Right lobe of liver (tissue), 6 donors: Measurements from ENCODE around the gene SASH1. TPM values are rescaled to one million over a fixed set of nuclear protein-coding genes. Genes with fewer than 3 reads are reported as not detected.

ENCODE experiments used
- ATAC-seq, 4 donors: fragments of 200-7000 bp; cut with Tn5 transposase; one replicate each; pipeline ENCODE4 v1.9.1; 2020; ENCODE audit warnings: mild to moderate bottlenecking in 4 of 4, moderate library complexity in 4 of 4
- DNase-seq, 3 donors: peaks; one replicate each; pipeline ENCODE4 v3.0.0-alpha.2; 2020
- H3K27ac ChIP-seq, 3 donors: fragments of 200-600 bp; one replicate each; pipeline ENCODE4 v1.8.0; 2022
- H3K27me3 ChIP-seq, 2 donors: fragments of 200-600 bp; one replicate each; pipeline ENCODE4 v1.8.0; 2022
- H3K36me3 ChIP-seq, 4 donors: fragments of 200-600 bp; sonication (generic) in 1 of 4; one replicate each; pipeline versions ENCODE4 v1.5.1 to v1.8.0; 2017 to 2022; ENCODE audit warnings: control low read depth in 1 of 4
- H3K4me1 ChIP-seq, 4 donors: fragments of 200-600 bp; sonication (generic) in 1 of 4; one replicate each; pipeline versions ENCODE4 v1.5.1 to v1.8.0; 2017 to 2022; ENCODE audit warnings: control low read depth in 1 of 4
- H3K4me3 ChIP-seq, 3 donors: fragments of 200-600 bp; one replicate each; pipeline ENCODE4 v1.8.0; 2022
- H3K9me3 ChIP-seq, 4 donors: fragments of 200-600 bp; sonication (generic) in 1 of 4; one replicate each; pipeline versions ENCODE4 v1.5.1 to v1.8.0; 2017 to 2022; ENCODE audit warnings: control low read depth in 1 of 4
- POLR2A ChIP-seq: fragments of 450-650 bp; IDR thresholded peaks from one replicate; pipeline ENCODE4 v1.6.1; 2017; ENCODE audit warnings: antibody characterized with exemption, mild to moderate bottlenecking
- WGBS: methylation state at CpG from one replicate; pipeline ENCODE4 v1.1.6; 2018; ENCODE audit warnings: low coverage, low lambda C conversion rate; ENCODE audit not compliant: insufficient coverage; ENCODE audit errors: missing lambda C conversion rate; 5-methylcytosine and 5-hydroxymethylcytosine counted together
- intact Hi-C, 2 donors: fragments of 100-400 bp; cut with DNase I; formaldehyde crosslinking; loops; one replicate each; pipeline versions ENCODE4 v1.11.2 to v1.14.1; 2022
- total RNA-seq, 6 experiments: library from RNA; depleted of rRNA in 2 of 6; stranded (reverse); fragments of >200 nt in 2 of 6; fragmentation: NEBNext Ultra II Directional in 3 of 6; extraction: Animal tissue kit (Norgen Biotek cat#: 25700) in 3 of 6; gene quantifications; one replicate each; pipeline versions ENCODE4 v1.1.0 to v1.2.4, GENCODE V29; 2016 to 2023
- TF ChIP-seq, protein P1 (sequence below), 4 donors: fragments of 200-600 bp in 3 of 4; fragments of 450-650 bp in 1 of 4; IDR thresholded peaks; one replicate each; pipeline versions ENCODE4 v1.5.1 to v1.8.0; 2016 to 2022; ENCODE audit warnings: antibody characterized with exemption in 4 of 4, mild to moderate bottlenecking in 2 of 4
- donor health status: DM: no; HTN: yes; CAD: no.
- donor health status: DM: no; HTN: no; CAD: no.
- donor health status: DM: no; HTN: no; CAD: no.
- donor health status: DM: no; HTN: yes; CAD: no.
- donor health status: DM: no; HTN: yes; CAD: no.

SASH1 gene
- total RNA-seq, 6 experiments from 2014 or later, result 12.0 to 19.0 (median 15.8) TPM

DNA sequence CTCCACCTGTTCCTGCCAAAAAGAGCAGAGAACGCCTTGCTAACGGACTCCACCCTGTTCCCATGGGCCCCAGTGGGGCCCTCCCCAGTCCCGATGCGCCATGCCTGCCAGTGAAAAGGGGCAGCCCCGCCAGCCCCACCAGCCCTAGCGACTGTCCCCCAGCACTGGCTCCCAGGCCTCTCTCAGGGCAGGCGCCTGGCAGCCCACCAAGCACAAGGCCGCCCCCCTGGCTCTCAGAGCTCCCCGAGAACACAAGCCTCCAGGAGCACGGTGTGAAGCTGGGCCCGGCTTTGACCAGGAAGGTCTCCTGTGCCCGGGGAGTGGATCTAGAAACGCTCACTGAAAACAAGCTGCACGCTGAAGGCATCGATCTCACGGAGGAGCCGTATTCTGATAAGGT is 201.8 kb downstream of the SASH1 start:
- DNase-seq, result no peak
- no CpG with 5 or more reads among the region's 17 CpGs for whole genome bisulfite sequencing
- Histone ChIP-seq H3K9me3 (no peaks in the 10 kb centered on the region), H3K4me3 (no peak overlapping the region), H3K27ac (no peak overlapping the region), H3K36me3 (peaks cover 6 to 74% (median 16%) of the 10 kb centered on the region in 4 donors), H3K4me1 (no peaks in the 10 kb centered on the region), H3K27me3 (no peaks in the 10 kb centered on the region)
- ATAC-seq, result no peak
- intact Hi-C loops, result no loop called here
- no peak for TF ChIP-seq POLR2A
- TF ChIP-seq, protein P1, sequence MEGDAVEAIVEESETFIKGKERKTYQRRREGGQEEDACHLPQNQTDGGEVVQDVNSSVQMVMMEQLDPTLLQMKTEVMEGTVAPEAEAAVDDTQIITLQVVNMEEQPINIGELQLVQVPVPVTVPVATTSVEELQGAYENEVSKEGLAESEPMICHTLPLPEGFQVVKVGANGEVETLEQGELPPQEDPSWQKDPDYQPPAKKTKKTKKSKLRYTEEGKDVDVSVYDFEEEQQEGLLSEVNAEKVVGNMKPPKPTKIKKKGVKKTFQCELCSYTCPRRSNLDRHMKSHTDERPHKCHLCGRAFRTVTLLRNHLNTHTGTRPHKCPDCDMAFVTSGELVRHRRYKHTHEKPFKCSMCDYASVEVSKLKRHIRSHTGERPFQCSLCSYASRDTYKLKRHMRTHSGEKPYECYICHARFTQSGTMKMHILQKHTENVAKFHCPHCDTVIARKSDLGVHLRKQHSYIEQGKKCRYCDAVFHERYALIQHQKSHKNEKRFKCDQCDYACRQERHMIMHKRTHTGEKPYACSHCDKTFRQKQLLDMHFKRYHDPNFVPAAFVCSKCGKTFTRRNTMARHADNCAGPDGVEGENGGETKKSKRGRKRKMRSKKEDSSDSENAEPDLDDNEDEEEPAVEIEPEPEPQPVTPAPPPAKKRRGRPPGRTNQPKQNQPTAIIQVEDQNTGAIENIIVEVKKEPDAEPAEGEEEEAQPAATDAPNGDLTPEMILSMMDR (IDR thresholded peaks at IDR 0.05), result no peak

DNA sequence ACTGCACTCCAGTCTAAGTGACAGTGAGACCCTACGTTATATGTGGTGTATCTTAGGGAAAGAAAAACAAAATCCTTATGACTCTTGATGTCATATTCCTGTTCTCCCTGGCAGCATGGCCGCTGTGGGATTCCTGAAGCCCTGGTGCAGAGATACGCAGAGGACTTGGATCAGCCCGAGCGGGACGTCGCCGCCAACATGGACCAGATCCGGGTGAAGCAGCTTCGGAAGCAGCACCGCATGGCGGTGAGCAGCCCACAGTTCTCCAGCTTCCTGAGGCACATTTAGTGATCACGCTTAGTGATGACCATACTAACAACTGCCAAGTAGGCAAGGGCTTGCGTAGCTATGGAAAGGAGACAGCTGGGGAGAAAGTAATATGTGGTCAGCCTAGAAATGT is 203.3 kb downstream of the SASH1 start:
- Histone ChIP-seq H3K4me3 (no peak overlapping the region), H3K27me3 (no peaks in the 10 kb centered on the region), H3K9me3 (no peaks in the 10 kb centered on the region), H3K4me1 (no peaks in the 10 kb centered on the region), H3K36me3 (peaks cover 0 to 59% (median 11%) of the 10 kb centered on the region in 4 donors), H3K27ac (no peak overlapping the region)
- TF ChIP-seq, protein P1 (IDR thresholded peaks at IDR 0.05), result no peak
- no peak for TF ChIP-seq POLR2A
- DNase-seq (no peak), ATAC-seq (no peak)
- WGBS, result 93% methylated on average over 6 of the region's 14 CpGs
- intact Hi-C loops, result no loop called here

DNA sequence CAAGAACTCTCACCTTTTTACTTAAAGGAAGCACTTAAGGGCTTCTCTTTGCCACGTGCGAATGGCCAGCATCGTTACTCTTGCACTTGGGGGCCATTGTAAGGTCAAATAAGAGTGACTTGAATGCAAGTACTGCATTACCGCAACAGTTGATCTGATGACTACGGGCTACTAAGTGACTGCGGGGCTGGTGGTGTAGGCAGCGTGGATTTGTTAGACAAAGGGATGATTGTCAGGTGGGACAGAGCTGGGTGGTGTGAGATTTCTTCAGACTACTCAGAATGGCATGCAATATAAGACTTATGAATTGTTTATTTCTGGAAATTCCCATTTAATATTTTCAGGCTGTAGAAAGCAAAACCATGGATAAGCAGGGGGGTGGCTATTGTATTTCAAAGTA is 204.5 kb downstream of the SASH1 start:
- Histone ChIP-seq H3K27me3 (no peaks in the 10 kb centered on the region), H3K27ac (no peak overlapping the region), H3K36me3 (peaks cover 0 to 47% (median 10%) of the 10 kb centered on the region in 4 donors), H3K9me3 (no peaks in the 10 kb centered on the region), H3K4me3 (no peak overlapping the region), H3K4me1 (no peaks in the 10 kb centered on the region)
- no peak for DNase-seq
- no peak for ATAC-seq
- WGBS, result 96% methylated on average over 4 of the region's 7 CpGs
- intact Hi-C loops, result no loop called here
- TF ChIP-seq, protein P1 (IDR thresholded peaks at IDR 0.05), result no peak
- no peak for TF ChIP-seq POLR2A

DNA sequence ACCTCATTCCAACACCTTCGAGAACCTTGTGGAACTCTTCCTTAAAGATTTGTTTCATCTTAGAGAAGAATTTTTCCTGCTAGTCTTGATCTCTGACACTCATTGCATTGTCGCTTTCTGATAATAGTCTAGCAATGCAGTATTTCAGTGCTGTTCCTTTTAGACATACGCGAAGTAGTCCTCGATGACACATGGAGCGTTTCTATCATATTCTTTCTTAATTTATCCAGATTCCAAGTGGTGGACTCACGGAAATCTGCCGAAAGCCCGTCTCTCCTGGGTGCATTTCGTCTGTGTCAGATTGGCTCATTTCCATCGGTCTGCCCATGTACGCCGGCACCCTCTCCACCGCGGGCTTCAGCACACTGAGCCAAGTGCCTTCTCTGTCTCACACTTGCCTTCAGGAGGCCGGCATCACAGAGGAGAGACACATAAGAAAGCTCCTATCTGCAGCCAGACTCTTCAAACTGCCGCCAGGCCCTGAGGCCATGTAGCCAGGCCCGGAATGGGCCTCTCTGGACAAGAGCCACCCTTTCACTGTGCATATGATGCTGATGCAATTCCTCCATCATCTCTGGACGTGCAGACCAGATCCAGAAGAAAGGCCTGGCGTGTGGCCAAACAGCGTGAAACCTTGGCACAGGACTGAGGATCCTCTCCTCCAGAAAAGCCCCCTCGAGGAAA is 205.6 kb downstream of the SASH1 start:
- Histone ChIP-seq H3K36me3 (peaks cover 0 to 45% (median 10%) of the 10 kb centered on the region in 4 donors), H3K4me1 (no peaks in the 10 kb centered on the region), H3K27ac (no peak overlapping the region), H3K27me3 (no peaks in the 10 kb centered on the region), H3K4me3 (no peak overlapping the region), H3K9me3 (no peaks in the 10 kb centered on the region)
- WGBS, result 81% methylated on average over 20 of the region's 22 CpGs
- ATAC-seq (peak in 1 of 4 donors; percentile 25), DNase-seq (no peak)
- intact Hi-C loops, result no loop called here
- TF ChIP-seq POLR2A, result no peak
- TF ChIP-seq, protein P1 (IDR thresholded peaks at IDR 0.05), result no peak
